Gastrocnemius medialis (tissue), 4 donors: ENCODE results near the gene RNPEP.

Experiments used
- CTCF ChIP-seq, 5 experiments: fragments of 450-650 bp in 3 of 5; fragments of 200-600 bp in 2 of 5; sonication (generic) in 2 of 5; IDR thresholded peaks in 4 of 5; conservative IDR thresholded peaks in 1 of 5; 1 replicate in 4 of 5; 2 replicates in 1 of 5; pipeline ENCODE4 v1.5.1; 2016 to 2019; ENCODE audit warnings: antibody characterized with exemption in 5 of 5, mild to moderate bottlenecking in 3 of 5, moderate library complexity in 3 of 5
- POLR2A ChIP-seq, 2 donors: fragments of 450-650 bp; IDR thresholded peaks; one replicate each; pipeline ENCODE4 v1.6.1; 2017; ENCODE audit warnings: antibody characterized with exemption in 2 of 2, mild to moderate bottlenecking in 2 of 2, moderate library complexity in 2 of 2

- TF ChIP-seq CTCF (IDR thresholded peaks at IDR 0.05 in 4 of 5, conservative IDR thresholded peaks at IDR 0.05 in 1 of 5) (no peak), POLR2A (IDR thresholded peaks at IDR 0.05) (no peak)
Observed at GRCh38 chr1:201945863-201946223, 36.6 kb upstream of the RNPEP start.
